MM.1S (cell line): ENCODE results near the gene CST8.
A peak's percentile ranks its signal among the peaks of the same experiment; 100 is the strongest.

Experiments
- DNase-seq: peaks from one replicate; pipeline ENCODE4 v3.0.0-alpha.2; 2015
- H2AFZ ChIP-seq: fragments of 300-600 bp; sonication (generic); 2 replicates; pipeline ENCODE4 v1.6.0; 2016; ENCODE audit warnings: antibody characterized with exemption, low read length
- H3F3A ChIP-seq: fragments of 300-600 bp; sonication (generic); 2 replicates; pipeline ENCODE4 v1.6.1; 2016; ENCODE audit warnings: mild to moderate bottlenecking, antibody characterized with exemption, low read length, moderate library complexity, mixed read lengths; ENCODE audit not compliant: insufficient read depth
- H3K27ac ChIP-seq: fragments of 300-600 bp; sonication (generic); 2 replicates; pipeline ENCODE4 v1.5.1; 2016; ENCODE audit warnings: mild to moderate bottlenecking, low read length
- H3K27me3 ChIP-seq: fragments of 300-600 bp; sonication (generic); replicated peaks from 2 replicates; pipeline ENCODE4 v1.6.0; 2016; ENCODE audit warnings: low read length; ENCODE audit not compliant: insufficient read depth
- H3K36me3 ChIP-seq: fragments of 300-600 bp; sonication (generic); replicated peaks from 2 replicates; pipeline ENCODE4 v1.6.1; 2016; ENCODE audit warnings: mild to moderate bottlenecking, low read length, mixed read lengths; ENCODE audit not compliant: insufficient read depth
- H3K4me1 ChIP-seq: fragments of 300-600 bp; sonication (generic); 2 replicates; pipeline ENCODE4 v1.6.1; 2016; ENCODE audit warnings: low read length, mixed read lengths
- H3K4me2 ChIP-seq: fragments of 300-600 bp; sonication (generic); 2 replicates; pipeline ENCODE4 v1.6.0; 2016; ENCODE audit warnings: low read depth, low read length
- H3K4me3 ChIP-seq: fragments of 300-600 bp; sonication (generic); 2 replicates; pipeline ENCODE4 v1.5.1; 2016; ENCODE audit warnings: low read length, mixed read lengths
- H3K79me2 ChIP-seq: fragments of 300-600 bp; sonication (generic); 2 replicates; pipeline ENCODE4 v1.6.1; 2016; ENCODE audit warnings: mixed run types, low read length, mixed read lengths
- H3K9ac ChIP-seq: fragments of 300-600 bp; sonication (generic); 2 replicates; pipeline ENCODE4 v1.6.1; 2016; ENCODE audit warnings: low read length, mixed read lengths
- H3K9me2 ChIP-seq: fragments of 300-600 bp; sonication (generic); replicated peaks from 2 replicates; pipeline ENCODE4 v1.6.1; 2016; ENCODE audit warnings: mild to moderate bottlenecking, low read length, mixed read lengths; ENCODE audit not compliant: insufficient read depth
- H3K9me3 ChIP-seq: fragments of 300-600 bp; sonication (generic); replicated peaks from 2 replicates; pipeline ENCODE4 v1.6.1; 2016; ENCODE audit warnings: mild to moderate bottlenecking, low read length, mixed read lengths; ENCODE audit not compliant: insufficient read depth
- H4K20me1 ChIP-seq: fragments of 300-600 bp; sonication (generic); 2 replicates; pipeline ENCODE4 v1.6.1; 2016; ENCODE audit warnings: mild to moderate bottlenecking, low read length, moderate library complexity, mixed read lengths; ENCODE audit not compliant: insufficient read depth
- CTCF ChIP-seq: fragments of 300-600 bp; sonication (generic); IDR thresholded peaks from 2 replicates; pipeline ENCODE4 v1.5.1; 2016; ENCODE audit warnings: antibody characterized with exemption, low read length, mixed read lengths
- EZH2 ChIP-seq: fragments of 300-600 bp; sonication (generic); optimal IDR thresholded peaks from 2 replicates; pipeline ENCODE3; 2017; ENCODE audit warnings: low read depth, mild to moderate bottlenecking, antibody characterized with exemption, low read length, mixed read lengths
- EZH2phosphoT487 ChIP-seq: fragments of 300-600 bp; sonication (generic); IDR thresholded peaks from 2 replicates; pipeline ENCODE4 v1.6.1; 2018; ENCODE audit warnings: antibody characterized with exemption, low read length

The CST8 gene

GRCh38 chr20:23444859-23445258 is 46.1 kb upstream of the CST8 start:
- H3K36me3 ChIP-seq, result no peaks in the 10 kb centered on the region
- no peak for DNase-seq
- no peak overlapping the region for H3K27ac ChIP-seq
- H4K20me1 ChIP-seq, result no peaks in the 10 kb centered on the region
- H3K4me3 ChIP-seq, result no peak overlapping the region
- H3K4me1 ChIP-seq, result no peaks in the 10 kb centered on the region
- no peak overlapping the region for H2AFZ ChIP-seq
- H3K4me2 ChIP-seq, result no peak overlapping the region
- no peak overlapping the region for H3K9ac ChIP-seq
- no peaks in the 10 kb centered on the region for H3F3A ChIP-seq
- no peaks in the 10 kb centered on the region for H3K9me2 ChIP-seq
- no peaks in the 10 kb centered on the region for H3K79me2 ChIP-seq
- TF ChIP-seq EZH2 (no peak), CTCF (no peak)
- no peaks in the 10 kb centered on the region for H3K27me3 ChIP-seq
- no peaks in the 10 kb centered on the region for H3K9me3 ChIP-seq

- Histone ChIP-seq H4K20me1 (no peaks in the 10 kb centered on the region), H3K4me1 (no peaks in the 10 kb centered on the region), H3K4me2 (no peak overlapping the region), H3K27me3 (no peaks in the 10 kb centered on the region), H3K36me3 (no peaks in the 10 kb centered on the region), H2AFZ (no peak overlapping the region), H3K9me2 (no peaks in the 10 kb centered on the region), H3K9me3 (no peaks in the 10 kb centered on the region), H3K79me2 (no peaks in the 10 kb centered on the region), H3K27ac (no peak overlapping the region), H3F3A (no peaks in the 10 kb centered on the region), H3K9ac (no peak overlapping the region), H3K4me3 (no peak overlapping the region)
- TF ChIP-seq CTCF (no peak), EZH2phosphoT487 (no peak), EZH2 (no peak)
- no peak for DNase-seq
Measured at GRCh38 chr20:23445596-23446217, 45.2 kb upstream of the CST8 start.

- Histone ChIP-seq H3K36me3 (no peaks in the 10 kb centered on the region), H3K9ac (no peak overlapping the region), H3K9me2 (no peaks in the 10 kb centered on the region), H3K4me2 (no peak overlapping the region), H3F3A (no peaks in the 10 kb centered on the region), H3K4me1 (no peaks in the 10 kb centered on the region), H3K27ac (no peak overlapping the region), H4K20me1 (no peaks in the 10 kb centered on the region), H3K9me3 (no peaks in the 10 kb centered on the region), H2AFZ (no peak overlapping the region), H3K27me3 (no peaks in the 10 kb centered on the region), H3K79me2 (no peaks in the 10 kb centered on the region), H3K4me3 (no peak overlapping the region)
- TF ChIP-seq CTCF, result peak; percentile 56
- no peak for TF ChIP-seq EZH2
- peak; percentile 29 for DNase-seq
Measured at GRCh38 chr20:23446505-23446904, 44.4 kb upstream of the CST8 start.
